GM12878 (cell line): ENCODE results near the gene ABCA3. TPM values are rescaled to one million over a fixed set of nuclear protein-coding genes. Genes with fewer than 3 reads are reported as not detected.

ENCODE experiments used
- ATAC-seq: fragments of 200-7000 bp; cut with Tn5 transposase; 3 replicates; pipeline ENCODE4 v1.9.1; 2020; ENCODE audit warnings: mild to moderate bottlenecking, moderate library complexity
- BruUV-seq: library from RNA; stranded (reverse); fragments of 400-500 nt; replicated peaks from 2 replicates; lab custom pipeline; 2021; lab: Mats Ljungman, UMichigan
- CTCF ChIA-PET: fragments of 300-600 bp; sonication (Branson Sonifier 250); formaldehyde crosslinking; extraction: SDS; loops from one replicate; lab custom pipeline; 2021; ENCODE audit warnings: inconsistent platforms; lab: Yijun Ruan, JAX
- POLR2A ChIA-PET: fragments of 350-600 bp; formaldehyde crosslinking; extraction: SDS; loops from one replicate; lab custom pipeline; 2021; ENCODE audit warnings: inconsistent platforms; lab: Charles Lee
- RAD21 ChIA-PET: fragments of 300-600 bp; sonication (Branson Sonifier 250); formaldehyde crosslinking; loops from one replicate; lab custom pipeline; 2023; ENCODE audit warnings: antibody characterized with exemption; ENCODE audit not compliant: unreplicated experiment; lab: Charles Lee
- SMC1A ChIA-PET: fragments of 300-600 bp; sonication (Branson Sonifier 250); formaldehyde crosslinking; loops from one replicate; lab custom pipeline; 2023; ENCODE audit not compliant: unreplicated experiment, uncharacterized antibody; lab: Charles Lee
- DNase-seq: peaks from one replicate; pipeline ENCODE4 v3.0.0-alpha.2; 2011; ENCODE audit warnings: low read depth, low spot score
- FAIRE-seq: peaks from 3 replicates; lab custom pipeline; 2011; peaks lifted over from hg19 to GRCh38; lab: Jason Lieb, UNC
- H2AFZ ChIP-seq: 2 replicates; pipeline ENCODE4 v1.6.0; 2011; ENCODE audit warnings: low read depth, low read length, control low read depth; ENCODE audit not compliant: control insufficient read depth
- H3K27ac ChIP-seq: 2 replicates; pipeline ENCODE4 v1.5.1; 2011; ENCODE audit warnings: control low read depth; ENCODE audit not compliant: control insufficient read depth, insufficient read depth
- H3K27me3 ChIP-seq, 2 experiments: replicated peaks in 1 of 2; 2 replicates each; pipeline versions ENCODE4 v1.6.0 to v1.6.1; 2011; ENCODE audit warnings: low read length in 1 of 2; ENCODE audit not compliant: control insufficient read depth in 2 of 2, insufficient read depth in 2 of 2
- H3K36me3 ChIP-seq, 2 experiments: 2 replicates each; pipeline ENCODE4 v1.5.1; 2011; ENCODE audit warnings: low read length in 1 of 2; ENCODE audit not compliant: control insufficient read depth in 2 of 2, insufficient read depth in 2 of 2
- H3K4me1 ChIP-seq: 2 replicates; pipeline ENCODE4 v1.6.1; 2011; ENCODE audit warnings: mild to moderate bottlenecking, low read length, moderate library complexity, mixed read lengths; ENCODE audit not compliant: control insufficient read depth, insufficient read depth
- H3K4me2 ChIP-seq: 2 replicates; pipeline ENCODE4 v1.6.0; 2011; ENCODE audit warnings: control low read depth; ENCODE audit not compliant: control insufficient read depth, insufficient read depth
- H3K4me3 ChIP-seq: fragments of 200-600 bp; sonication (generic); 2 replicates; pipeline ENCODE4 v1.5.1; 2016
- H3K79me2 ChIP-seq: 2 replicates; pipeline ENCODE4 v1.6.0; 2011; ENCODE audit warnings: low read length; ENCODE audit not compliant: control insufficient read depth, insufficient read depth
- H3K9ac ChIP-seq: 2 replicates; pipeline ENCODE4 v1.8.0; 2011; ENCODE audit warnings: low read length, control low read depth, mixed read lengths; ENCODE audit not compliant: control insufficient read depth, insufficient read depth
- H3K9me3 ChIP-seq: replicated peaks from 3 replicates; pipeline ENCODE4 v1.5.1; 2011; ENCODE audit warnings: mild to moderate bottlenecking, low read length; ENCODE audit not compliant: control insufficient read depth, insufficient read depth
- H4K20me1 ChIP-seq: 2 replicates; pipeline ENCODE4 v1.6.0; 2011; ENCODE audit not compliant: control insufficient read depth, insufficient read depth
- ATF2 ChIP-seq: IDR thresholded peaks from 2 replicates; pipeline ENCODE4 v1.6.1; 2012; ENCODE audit warnings: low read length, inconsistent platforms
- ATF7 ChIP-seq: fragments of 450-650 bp; IDR thresholded peaks from 2 replicates; pipeline ENCODE4 v1.6.1; 2016; ENCODE audit warnings: low read depth, mild to moderate bottlenecking
- BACH1 ChIP-seq: fragments of 450-650 bp; IDR thresholded peaks from 2 replicates; pipeline ENCODE4 v1.6.1; 2017; ENCODE audit warnings: mild to moderate bottlenecking, borderline replicate concordance
- CREB1 ChIP-seq: IDR thresholded peaks from 2 replicates; pipeline ENCODE4 v1.6.1; 2012; ENCODE audit warnings: low read depth, mild to moderate bottlenecking, inconsistent platforms
- CREM ChIP-seq: IDR thresholded peaks from 2 replicates; pipeline ENCODE4 v1.6.1; 2014; ENCODE audit warnings: antibody characterized with exemption, low read depth
- DPF2 ChIP-seq: fragments of 450-650 bp; IDR thresholded peaks from 2 replicates; pipeline ENCODE4 v1.6.1; 2017; ENCODE audit warnings: mild to moderate bottlenecking
- IKZF1 ChIP-seq: fragments of 450-650 bp; conservative IDR thresholded peaks from 2 replicates; pipeline ENCODE4 v1.6.1; 2017; ENCODE audit warnings: antibody characterized with exemption, mild to moderate bottlenecking
- IKZF2 ChIP-seq, 2 experiments: fragments of 450-650 bp; IDR thresholded peaks; 2 replicates each; pipeline ENCODE4 v1.6.1; 2017; ENCODE audit warnings: mild to moderate bottlenecking in 2 of 2, moderate library complexity in 2 of 2
- JUNB ChIP-seq: IDR thresholded peaks from 2 replicates; pipeline ENCODE4 v1.6.1; 2016; ENCODE audit warnings: antibody characterized with exemption, mild to moderate bottlenecking
- MTA2 ChIP-seq: fragments of 450-650 bp; IDR thresholded peaks from 2 replicates; pipeline ENCODE4 v1.6.1; 2016; ENCODE audit warnings: low read depth, mild to moderate bottlenecking, moderate library complexity
- NFIC ChIP-seq: IDR thresholded peaks from 2 replicates; pipeline ENCODE4 v1.6.1; 2012; ENCODE audit warnings: low read depth, mild to moderate bottlenecking, inconsistent platforms, low read length, moderate library complexity
- NFYB ChIP-seq: IDR thresholded peaks from 2 replicates; pipeline ENCODE4 v1.6.1; 2011; ENCODE audit warnings: low read depth, mild to moderate bottlenecking, low read length, improper control_type of control experiment, moderate library complexity; ENCODE audit not compliant: insufficient read depth
- RELB ChIP-seq: fragments of 450-650 bp; IDR thresholded peaks from 2 replicates; pipeline ENCODE4 v1.6.1; 2017; ENCODE audit warnings: low read depth, mild to moderate bottlenecking, moderate library complexity
- SP1 ChIP-seq: IDR thresholded peaks from one replicate; pipeline ENCODE4 v1.6.1; 2011; ENCODE audit warnings: low read depth, low read length
- WGBS: methylation state at CpG from one replicate; pipeline ENCODE4 v1.1.6; 2016; ENCODE audit warnings: low lambda C conversion rate; ENCODE audit not compliant: insufficient replicate concordance, insufficient coverage; ENCODE audit errors: missing lambda C conversion rate; 5-methylcytosine and 5-hydroxymethylcytosine counted together
- in situ Hi-C: fragments of 300-500 bp; cut with MboI; formaldehyde crosslinking; loops from 9 replicates; pipeline ENCODE4 v1.14.3; 2018; ENCODE audit warnings: mixed read lengths
- intact Hi-C: fragments of 100-400 bp; cut with micrococcal nuclease; formaldehyde crosslinking; loops from one replicate; pipeline ENCODE4 v1.14.2; 2022; ENCODE audit not compliant: unreplicated experiment
- polyA plus RNA-seq, 11 experiments: library from polyadenylated mRNA; depleted of rRNA in 4 of 11; unstranded in 6 of 11; stranded (reverse) in 5 of 11; fragments of >200 nt; fragmentation: Nextera tagmentation in 4 of 11; fragmentation: Illumina TruSeq in 1 of 11; extraction: Ambion mirVana in 4 of 11; extraction: Trizol in 1 of 11; gene quantifications; 1 replicate in 1 of 11; 2 replicates in 10 of 11; pipeline versions ENCODE4 v1.2.1 to v1.2.3, GENCODE V29; 2011 to 2016; ENCODE audit warnings: inconsistent platforms in 2 of 11, missing spikeins in 2 of 11, low read depth in 1 of 11
- total RNA-seq, 4 experiments: library from RNA; depleted of rRNA in 3 of 4; stranded (reverse); fragments of >200 nt in 3 of 4; fragmentation: Illumina TruSeq in 1 of 4; extraction: Trizol in 1 of 4; gene quantifications; 2 replicates each; pipeline versions ENCODE4 v1.2.1 to v1.2.3, GENCODE V29; 2013 to 2021

Gene ABCA3
- total and polyA plus RNA-seq, 10 of the 15 experiments (the other 5 are each of a cell fraction or from before 2014, with no cell fraction given), result 0.71 to 17.6 (median 6.7) TPM

GRCh38 chr16:2361129-2361528 is 20.6 kb upstream of the ABCA3 start:
- no peaks in the 10 kb centered on the region for H3K79me2 ChIP-seq
- BruUV-seq, result no TSS peak
- CTCF ChIA-PET, result interaction anchor here (0.9 to 1.7 kb wide), 3 partner anchors 9 to 140 kb away, joined by 3 to 7 read pairs (median 5); no protein-coding TSS in a partner anchor

More at GRCh38 chr16:2361129-2361528, 20.6 kb upstream of the ABCA3 start:
- 47% methylated on average over 4 of the region's 4 CpGs for WGBS
- POLR2A ChIA-PET, result interaction anchor here (0.6 to 0.7 kb wide), 2 partner anchors 74 to 749 kb away, joined by 3 to 4 read pairs; partner anchors contain the start of genes CRAMP1 and IFT140
- in situ Hi-C loops (no loop called here), intact Hi-C loops (no loop called here)
- ATAC-seq (peak; percentile 26; the same call in 1 of the 3 replicates), FAIRE-seq (no peak), DNase-seq (no peak)
- no peak overlapping the region for H3K27ac ChIP-seq
- H3K4me2 ChIP-seq, result no peak overlapping the region
- H3K36me3 ChIP-seq, result no peaks in the 10 kb centered on the region
- H3K4me1 ChIP-seq, result peaks cover 6% of the 10 kb centered on the region; the same call in 1 of the 2 replicates
- RAD21 ChIA-PET, result interaction anchor here (0.7 kb wide), 1 partner anchor 118 kb away, joined by 3 read pairs; no protein-coding TSS in a partner anchor
- no peak overlapping the region for H2AFZ ChIP-seq
- peaks cover 3% of the 10 kb centered on the region; the same call in 2 of the 3 replicates for H3K9me3 ChIP-seq
- H3K27me3 ChIP-seq, result no peaks in the 10 kb centered on the region
- H3K9ac ChIP-seq, result no peak overlapping the region
- SMC1A ChIA-PET, result interaction anchor here (0.7 to 1.9 kb wide), 5 partner anchors 10 to 40 kb away, joined by 3 to 7 read pairs (median 5); no protein-coding TSS in a partner anchor
- no peak overlapping the region for H3K4me3 ChIP-seq
- TF ChIP-seq RELB, result no peak
- 0 out of 2 replicates have a peak, but pooled peaks have one; percentile 14 for TF ChIP-seq CREM
- no peak for TF ChIP-seq NFYB
- TF ChIP-seq JUNB, result peak; percentile 92
- peak; percentile 63; the same call in 1 of the 2 replicates for TF ChIP-seq MTA2
- TF ChIP-seq ATF7, result peak; percentile 98
- 0 out of 2 replicates have a peak, but pooled peaks have one; percentile 27 for TF ChIP-seq IKZF1
- TF ChIP-seq NFIC, result 0 out of 2 replicates have a peak, but pooled peaks have one; percentile 19
- TF ChIP-seq DPF2, result 0 out of 2 replicates have a peak, but pooled peaks have one; percentile 27
- no peak for TF ChIP-seq SP1
- TF ChIP-seq IKZF2 (IDR thresholded peaks at IDR 0.05), result peak; percentile 13 to 15; a peak in 1 of 4 replicates
- TF ChIP-seq CREB1, result no peak
- no peak for TF ChIP-seq BACH1
- peak; percentile 72; the same call in 1 of the 2 replicates for TF ChIP-seq ATF2
- H4K20me1 ChIP-seq, result no peaks in the 10 kb centered on the region
